Mucosa of descending colon (tissue), 3 donors: ENCODE data around the gene CEP135. TPM values are rescaled to one million over a fixed set of nuclear protein-coding genes. Genes with fewer than 3 reads are reported as not detected.

Experiments used
- ATAC-seq: fragments of 200-7000 bp; cut with Tn5 transposase; one replicate; pipeline ENCODE4 v1.9.1; 2020; ENCODE audit warnings: mild to moderate bottlenecking, moderate library complexity
- DNase-seq, 3 donors: peaks; one replicate each; pipeline ENCODE4 v3.0.0-alpha.2; 2020
- H3K36me3 ChIP-seq: fragments of 200-600 bp; one replicate; pipeline ENCODE4 v1.8.0; 2021; ENCODE audit warnings: low read depth, mild to moderate bottlenecking
- H3K4me1 ChIP-seq: fragments of 200-600 bp; one replicate; pipeline ENCODE4 v1.8.0; 2021; ENCODE audit warnings: low read depth, mild to moderate bottlenecking
- H3K4me3 ChIP-seq: fragments of 200-600 bp; one replicate; pipeline ENCODE4 v1.8.0; 2021; ENCODE audit warnings: mild to moderate bottlenecking
- H3K9me3 ChIP-seq: fragments of 200-600 bp; one replicate; pipeline ENCODE4 v1.8.0; 2021; ENCODE audit warnings: mild to moderate bottlenecking
- CTCF ChIP-seq: fragments of 200-600 bp; IDR thresholded peaks from one replicate; pipeline ENCODE4 v1.8.0; 2022; ENCODE audit warnings: antibody characterized with exemption, mild to moderate bottlenecking
- intact Hi-C, 2 donors: fragments of 100-400 bp; cut with DNase I in 1 of 2; cut with micrococcal nuclease in 1 of 2; formaldehyde crosslinking; loops; one replicate each; pipeline versions ENCODE4 v1.11.0 to v1.11.1; 2022; cut with DNase I, micrococcal nuclease
- total RNA-seq, 3 donors: library from RNA; stranded (reverse); fragmentation: NEBNext Ultra II Directional in 2 of 3; extraction: Animal tissue kit (Norgen Biotek cat#: 25700) in 2 of 3; gene quantifications; one replicate each; pipeline versions ENCODE4 v1.2.1 to v1.2.4, GENCODE V29; 2021 to 2023
- donor health status: DM: no; HTN: no; CAD: no; lungs with moderate emphysema.
- donor health status: DM: no; HTN: no; CAD: no.
- donor health status: DM: no; HTN: yes; CAD: no.

CEP135 gene
- total RNA-seq, 3 donors from 2014 or later: 3.8 to 6.9 (median 5.9) TPM

- Histone ChIP-seq H3K36me3 (no peaks in the 10 kb centered on the region), H3K4me3 (no peak overlapping the region), H3K9me3 (no peaks in the 10 kb centered on the region), H3K4me1 (no peaks in the 10 kb centered on the region)
- no peak for ATAC-seq
- intact Hi-C loops: no loop called here
- TF ChIP-seq CTCF: no peak
- DNase-seq: no peak
These were observed 130.1 kb downstream of the CEP135 start for GRCh38 chr4:56078866-56079265.

GRCh38 chr4:56080384-56080783, 131.6 kb downstream of the CEP135 start:
- no peaks in the 10 kb centered on the region for H3K4me1 ChIP-seq
- no peak for TF ChIP-seq CTCF
- H3K9me3 ChIP-seq: no peaks in the 10 kb centered on the region
- DNase-seq (peak in 1 of 3 donors; percentile 77), ATAC-seq (peak; percentile 93)
- intact Hi-C loops: no loop called here
- no peaks in the 10 kb centered on the region for H3K36me3 ChIP-seq
- no peak overlapping the region for H3K4me3 ChIP-seq

- intact Hi-C loops: no loop called here
These were observed 134.1 kb downstream of the CEP135 start for GRCh38 chr4:56082829-56083228.

More at GRCh38 chr4:56082829-56083228, 134.1 kb downstream of the CEP135 start:
- no peak for DNase-seq
- H3K4me1 ChIP-seq: no peaks in the 10 kb centered on the region
- no peak overlapping the region for H3K4me3 ChIP-seq
- H3K9me3 ChIP-seq: no peaks in the 10 kb centered on the region
- H3K36me3 ChIP-seq: no peaks in the 10 kb centered on the region
- no peak for TF ChIP-seq CTCF
- no peak for ATAC-seq

Other genes with a start within 250 kb of the CEP135 start
- gene EXOC1L, start 129.2 kb upstream of the CEP135 start, total RNA-seq: not detected
- gene EXOC1, start 95.3 kb upstream of the CEP135 start, total RNA-seq: 10 to 100 TPM; 32.9 to 53.3 (median 37.4) TPM